OCI-LY1 (cell line): ENCODE data around the gene SUN1.

ENCODE experiments used
- CTCF ChIP-seq: fragments of 200-600 bp; sonication (generic), shearing (Covaris generic); IDR thresholded peaks from 2 replicates; pipeline ENCODE4 v1.5.1; 2017; ENCODE audit warnings: mild to moderate bottlenecking, antibody characterized with exemption, low read length, moderate library complexity, mixed read lengths
- EZH2 ChIP-seq: fragments of 200-600 bp; sonication (generic), shearing (Covaris generic); IDR thresholded peaks from 2 replicates; pipeline ENCODE4 v1.8.0; 2017; ENCODE audit warnings: borderline replicate concordance, mixed run types, mild to moderate bottlenecking, antibody characterized with exemption, low read length, moderate library complexity, mixed read lengths

- TF ChIP-seq CTCF, result no peak
- no peak for TF ChIP-seq EZH2
These were observed 5.9 kb upstream of the SUN1 start for GRCh38 chr7:826230-826917.
